Forelimb muscle (tissue), 1 donor: ENCODE measurements around the gene NTF3. TPM values are rescaled to one million over a fixed set of nuclear protein-coding genes. Genes with fewer than 3 reads are reported as not detected.

Experiments used
- DNase-seq: peaks from one replicate; pipeline ENCODE4 v3.0.0-alpha.2; 2013; ENCODE audit warnings: low read depth
- polyA plus RNA-seq: library from polyadenylated mRNA; unstranded; fragments of 120-200 nt; gene quantifications from one replicate; pipeline ENCODE4 v1.2.1, GENCODE V29; 2013; ENCODE audit not compliant: insufficient read length

Gene NTF3
- polyA plus RNA-seq, 1 donor = 2.8 TPM

GRCh38 chr12:5456906-5457305 lies 25.0 kb downstream of the NTF3 start:
- DNase-seq = no peak

- no peak for DNase-seq
Measured at GRCh38 chr12:5458229-5459050, 26.5 kb downstream of the NTF3 start.

GRCh38 chr12:5459051-5459782 lies 27.3 kb downstream of the NTF3 start:
- DNase-seq = no peak

- no peak for DNase-seq
Measured at GRCh38 chr12:5460817-5461216, 28.9 kb downstream of the NTF3 start.

GRCh38 chr12:5461966-5462365 lies 30.1 kb downstream of the NTF3 start:
- no peak for DNase-seq

- DNase-seq = no peak
Measured at GRCh38 chr12:5464096-5464495, 32.2 kb downstream of the NTF3 start.

GRCh38 chr12:5465384-5465783 lies 33.5 kb downstream of the NTF3 start:
- DNase-seq = no peak

GRCh38 chr12:5466521-5466960 lies 34.6 kb downstream of the NTF3 start:
- no peak for DNase-seq

- no peak for DNase-seq
Measured at GRCh38 chr12:5467931-5468330, 36.0 kb downstream of the NTF3 start.

- no peak for DNase-seq
Measured at GRCh38 chr12:5470221-5470620, 38.3 kb downstream of the NTF3 start.

- no peak for DNase-seq
Measured at GRCh38 chr12:5470703-5471102, 38.8 kb downstream of the NTF3 start.

GRCh38 chr12:5473076-5473782 lies 41.3 kb downstream of the NTF3 start:
- no peak for DNase-seq

GRCh38 chr12:5473783-5474116 lies 41.8 kb downstream of the NTF3 start:
- DNase-seq = no peak

- DNase-seq = no peak
Measured at GRCh38 chr12:5476356-5476755, 44.4 kb downstream of the NTF3 start.

GRCh38 chr12:5478081-5478706 lies 46.3 kb downstream of the NTF3 start:
- DNase-seq = no peak

- DNase-seq = no peak
Measured at GRCh38 chr12:5479761-5480160, 47.9 kb downstream of the NTF3 start.

GRCh38 chr12:5480218-5480937 lies 48.5 kb downstream of the NTF3 start:
- no peak for DNase-seq

GRCh38 chr12:5480938-5481303 lies 49.0 kb downstream of the NTF3 start:
- DNase-seq = no peak

- no peak for DNase-seq
Measured at GRCh38 chr12:5481645-5482044, 49.7 kb downstream of the NTF3 start.

- DNase-seq = no peak
Measured at GRCh38 chr12:5484426-5484825, 52.5 kb downstream of the NTF3 start.

GRCh38 chr12:5485454-5485853 lies 53.5 kb downstream of the NTF3 start:
- DNase-seq = no peak

- DNase-seq = no peak
Measured at GRCh38 chr12:5487076-5487475, 55.2 kb downstream of the NTF3 start.
